H1 (cell line): ENCODE results near the gene LRRFIP1. TPM values are rescaled to one million over a fixed set of nuclear protein-coding genes. Genes with fewer than 3 reads are reported as not detected.

Experiments
- CTCF ChIA-PET: fragments of 300-600 bp; sonication (Branson Sonifier 250); formaldehyde crosslinking; loops from one replicate; lab custom pipeline; 2021; ENCODE audit not compliant: partially characterized antibody; lab: Charles Lee
- POLR2A ChIA-PET: fragments of 300-600 bp; sonication (Branson Sonifier 250); formaldehyde crosslinking; loops from one replicate; lab custom pipeline; 2021; ENCODE audit warnings: inconsistent platforms; ENCODE audit not compliant: partially characterized antibody; lab: Charles Lee
- DNase-seq, 2 experiments: peaks; one replicate each; pipeline versions ENCODE4 v3.0.0 to v3.0.0-alpha.2; 2010 to 2022; ENCODE audit warnings: low spot score in 2 of 2, low read depth in 1 of 2, mixed read lengths in 1 of 2
- FAIRE-seq: peaks from 2 replicates; lab custom pipeline; 2011; peaks lifted over from hg19 to GRCh38; lab: Jason Lieb, UNC
- H2AFZ ChIP-seq: 2 replicates; pipeline ENCODE4 v1.8.1; 2012; ENCODE audit warnings: low read length, inconsistent platforms
- H2AK5ac ChIP-seq: 2 replicates; pipeline ENCODE4 v1.6.1; 2013; ENCODE audit warnings: low read depth, low read length
- H2BK120ac ChIP-seq: replicated peaks from 2 replicates; pipeline ENCODE3; 2013; ENCODE audit warnings: low read depth, low read length, inconsistent platforms
- H2BK12ac ChIP-seq: 2 replicates; pipeline ENCODE4 v1.6.1; 2013; ENCODE audit warnings: low read depth, low read length
- H2BK15ac ChIP-seq: 2 replicates; pipeline ENCODE4 v1.6.1; 2013; ENCODE audit warnings: low read length
- H2BK20ac ChIP-seq: 2 replicates; pipeline ENCODE4 v1.6.1; 2013; ENCODE audit warnings: low read length
- H2BK5ac ChIP-seq: 2 replicates; pipeline ENCODE4 v1.6.1; 2013; ENCODE audit warnings: low read depth, low read length
- H3K14ac ChIP-seq: 2 replicates; pipeline ENCODE4 v1.6.1; 2013; ENCODE audit warnings: inconsistent platforms; ENCODE audit not compliant: insufficient read length
- H3K18ac ChIP-seq: 2 replicates; pipeline ENCODE4 v1.6.1; 2013; ENCODE audit warnings: low read length; ENCODE audit errors: extremely low read depth
- H3K23ac ChIP-seq: 2 replicates; pipeline ENCODE4 v1.6.1; 2013; ENCODE audit warnings: inconsistent platforms; ENCODE audit not compliant: insufficient read length
- H3K23me2 ChIP-seq: 2 replicates; pipeline ENCODE4 v1.6.1; 2013; ENCODE audit warnings: low read depth, low read length
- H3K27ac ChIP-seq: 2 replicates; pipeline ENCODE4 v1.6.1; 2011; ENCODE audit warnings: low read depth, low read length, inconsistent platforms
- H3K27me3 ChIP-seq, 4 experiments: replicated peaks in 1 of 4; 1 replicate in 1 of 4; 2 replicates in 3 of 4; pipeline versions ENCODE4 v1.6.1 to v1.8.1; 2011 to 2013; ENCODE audit warnings: low read length in 3 of 4, mild to moderate bottlenecking in 3 of 4, inconsistent platforms in 2 of 4, mixed read lengths in 2 of 4, moderate library complexity in 1 of 4; ENCODE audit not compliant: control insufficient read depth in 3 of 4, insufficient read depth in 3 of 4; ENCODE audit errors: extremely low read depth in 1 of 4
- H3K36me3 ChIP-seq, 4 experiments: 2 replicates each; pipeline versions ENCODE4 v1.6.1 to v1.8.1; 2011 to 2013; ENCODE audit warnings: mild to moderate bottlenecking in 4 of 4, low read length in 3 of 4, moderate library complexity in 2 of 4, control low read depth in 1 of 4, inconsistent platforms in 1 of 4; ENCODE audit not compliant: insufficient read depth in 4 of 4, control insufficient read depth in 2 of 4
- H3K4ac ChIP-seq: replicated peaks from 2 replicates; pipeline ENCODE3; 2013; ENCODE audit warnings: low read length, low read depth, mixed read lengths, inconsistent platforms; ENCODE audit not compliant: insufficient read length
- H3K4me1 ChIP-seq, 4 experiments: replicated peaks in 1 of 4; 1 replicate in 1 of 4; 2 replicates in 3 of 4; pipeline versions ENCODE4 v1.6.1 to v1.8.1; 2011 to 2013; ENCODE audit warnings: low read length in 3 of 4, inconsistent platforms in 2 of 4, mixed read lengths in 1 of 4; ENCODE audit not compliant: insufficient read depth in 4 of 4, control insufficient read depth in 3 of 4
- H3K4me2 ChIP-seq, 2 experiments: 2 replicates each; pipeline versions ENCODE4 v1.6.1 to v1.8.1; 2011 to 2013; ENCODE audit warnings: low read depth in 2 of 2, low read length in 2 of 2, control low read depth in 1 of 2, inconsistent platforms in 1 of 2, mild to moderate bottlenecking in 1 of 2; ENCODE audit not compliant: insufficient read depth in 1 of 2
- H3K4me3 ChIP-seq, 4 experiments: fragments of 200-600, 300-600 bp in 1 of 4; sonication (generic), shearing (Covaris generic), sonication (Bioruptor Twin) in 1 of 4; 2 replicates each; pipeline versions ENCODE4 v1.5.1 to v1.8.1; 2011 to 2016; ENCODE audit warnings: low read length in 4 of 4, low read depth in 3 of 4, control low read depth in 2 of 4, inconsistent platforms in 2 of 4, mild to moderate bottlenecking in 2 of 4, mixed read lengths in 1 of 4, moderate library complexity in 1 of 4; ENCODE audit not compliant: insufficient read depth in 2 of 4; ENCODE audit errors: extremely low read depth in 1 of 4
- H3K56ac ChIP-seq: replicated peaks from 2 replicates; pipeline ENCODE3; 2013; ENCODE audit warnings: low read depth, mild to moderate bottlenecking, mixed read lengths, low read length, inconsistent platforms; ENCODE audit not compliant: insufficient read length
- H3K79me1 ChIP-seq: 2 replicates; pipeline ENCODE4 v1.6.1; 2013; ENCODE audit warnings: low read depth, low read length, control low read depth
- H3K79me2 ChIP-seq, 2 experiments: 2 replicates each; pipeline versions ENCODE4 v1.6.1 to v1.8.1; 2012 to 2013; ENCODE audit warnings: low read length in 2 of 2, mild to moderate bottlenecking in 2 of 2, inconsistent platforms in 1 of 2; ENCODE audit not compliant: insufficient read depth in 2 of 2, control insufficient read depth in 1 of 2
- H3K9ac ChIP-seq, 4 experiments: replicated peaks in 1 of 4; 1 replicate in 1 of 4; 2 replicates in 3 of 4; pipeline versions ENCODE4 v1.6.1 to v1.8.1; 2011 to 2013; ENCODE audit warnings: low read depth in 3 of 4, low read length in 3 of 4, control low read depth in 2 of 4, mild to moderate bottlenecking in 2 of 4, moderate library complexity in 2 of 4, inconsistent platforms in 1 of 4; ENCODE audit errors: extremely low read depth in 1 of 4
- H3K9me3 ChIP-seq, 2 experiments: 2 replicates each; pipeline versions ENCODE4 v1.6.1 to v1.8.1; 2012 to 2013; ENCODE audit warnings: mild to moderate bottlenecking in 2 of 2, moderate library complexity in 2 of 2, control low read depth in 1 of 2, inconsistent platforms in 1 of 2, low read depth in 1 of 2, low read length in 1 of 2, mixed read lengths in 1 of 2; ENCODE audit not compliant: insufficient read depth in 2 of 2
- H4K20me1 ChIP-seq, 2 experiments: replicated peaks in 1 of 2; 2 replicates each; pipeline versions ENCODE3 to v1.8.1; 2011 to 2013; ENCODE audit warnings: inconsistent platforms in 2 of 2, low read length in 2 of 2, mild to moderate bottlenecking in 1 of 2; ENCODE audit not compliant: insufficient read depth in 2 of 2, control insufficient read depth in 1 of 2
- H4K5ac ChIP-seq: 2 replicates; pipeline ENCODE4 v1.6.1; 2013; ENCODE audit warnings: low read length, low read depth, mixed read lengths, inconsistent platforms; ENCODE audit not compliant: insufficient read length
- H4K8ac ChIP-seq: 2 replicates; pipeline ENCODE4 v1.8.0; 2013; ENCODE audit warnings: mild to moderate bottlenecking, moderate library complexity, low read length, inconsistent platforms; ENCODE audit not compliant: insufficient read depth; ENCODE audit errors: extremely low read depth
- H4K91ac ChIP-seq: replicated peaks from 2 replicates; pipeline ENCODE3; 2013; ENCODE audit warnings: low read length, mixed read lengths, inconsistent platforms; ENCODE audit not compliant: insufficient read length
- HDAC2 ChIP-seq, 2 experiments: fragments of 300-600 bp in 1 of 2; sonication (generic) in 1 of 2; IDR thresholded peaks; 2 replicates each; pipeline ENCODE4 v1.6.1; 2011 to 2012; ENCODE audit warnings: low read depth in 2 of 2, low read length in 2 of 2, mild to moderate bottlenecking in 2 of 2, moderate library complexity in 2 of 2, borderline replicate concordance in 1 of 2, inconsistent platforms in 1 of 2
- KDM4A ChIP-seq: IDR thresholded peaks from one replicate; pipeline ENCODE4 v1.7.1; 2012; ENCODE audit warnings: low read depth, mild to moderate bottlenecking, moderate library complexity, low read length, inconsistent platforms; ENCODE audit not compliant: severe bottlenecking
- POLR2A ChIP-seq, 2 experiments: IDR thresholded peaks; 1 replicate in 1 of 2; 2 replicates in 1 of 2; pipeline ENCODE4 v1.6.1; 2011; ENCODE audit warnings: low read depth in 2 of 2, low read length in 2 of 2, mild to moderate bottlenecking in 2 of 2; ENCODE audit errors: control extremely low read depth in 1 of 2
- POU5F1 ChIP-seq: IDR thresholded peaks from 2 replicates; pipeline ENCODE4 v1.6.1; 2011; ENCODE audit warnings: low read depth, mild to moderate bottlenecking, low read length, moderate library complexity
- SIRT6 ChIP-seq: IDR thresholded peaks from one replicate; pipeline ENCODE4 v1.7.1; 2012; ENCODE audit warnings: low read length, inconsistent platforms
- SIX5 ChIP-seq: IDR thresholded peaks from 2 replicates; pipeline ENCODE4 v1.6.1; 2011; ENCODE audit warnings: mild to moderate bottlenecking, low read depth, low read length
- TCF12 ChIP-seq: IDR thresholded peaks from 2 replicates; pipeline ENCODE4 v1.6.1; 2011; ENCODE audit warnings: low read depth, mild to moderate bottlenecking, low read length
- USF2 ChIP-seq: IDR thresholded peaks from 2 replicates; pipeline ENCODE4 v1.6.1; 2011; ENCODE audit warnings: low read length, improper control_type of control experiment
- WGBS, 2 experiments: shearing (Covaris generic) in 1 of 2; methylation state at CpG; one replicate each; pipeline versions ENCODE4 v1.1.6 to v1.1.7; 2013 to 2015; ENCODE audit warnings: low lambda C conversion rate in 2 of 2, mixed read lengths in 2 of 2, inconsistent platforms in 1 of 2, low coverage in 1 of 2, missing lambda C conversion rate in 1 of 2; ENCODE audit not compliant: insufficient replicate concordance in 2 of 2, insufficient coverage in 1 of 2, insufficient read length in 1 of 2; ENCODE audit errors: extremely low coverage in 1 of 2, missing lambda C conversion rate in 1 of 2; 5-methylcytosine and 5-hydroxymethylcytosine counted together
- polyA plus RNA-seq, 7 experiments: library from polyadenylated mRNA; depleted of rRNA in 3 of 7; stranded (reverse) in 5 of 7; unstranded in 2 of 7; fragments of >200 nt in 5 of 7; fragments of 200-250 nt in 2 of 7; gene quantifications; 1 replicate in 5 of 7; 2 replicates in 1 of 7; 4 replicates in 1 of 7; pipeline versions ENCODE4 v1.2.1 to v1.2.3, GENCODE V29; 2011 to 2013; ENCODE audit warnings: missing spikeins in 2 of 7, mixed read lengths in 2 of 7
- total RNA-seq: library from RNA; stranded (reverse); fragmentation: NEBNext Ultra II Directional; extraction: Animal tissue kit (Norgen Biotek cat#: 25700); gene quantifications from 2 replicates; pipeline ENCODE4 v1.2.1, GENCODE V29; 2021

LRRFIP1 gene
- total and polyA plus RNA-seq, 2 of the 8 experiments (the other 6 are each of a cell fraction or from before 2014, with no cell fraction given) = 12.1 to 75.8 TPM

GRCh38 chr2:237688081-237688480, 60.7 kb downstream of the LRRFIP1 start:
- no peaks in the 10 kb centered on the region for H3K36me3 ChIP-seq
- H4K91ac ChIP-seq = no peak overlapping the region
- H3K56ac ChIP-seq = no peak overlapping the region
- H3K4me3 ChIP-seq = no peak overlapping the region
- H3K27ac ChIP-seq = no peak overlapping the region
- H3K9ac ChIP-seq = no peak overlapping the region
- no peak overlapping the region for H3K18ac ChIP-seq
- no peak overlapping the region for H4K5ac ChIP-seq
- H3K4ac ChIP-seq = no peak overlapping the region
- peaks cover 3 to 6% of the 10 kb centered on the region in 2 experiments for H4K20me1 ChIP-seq
- FAIRE-seq = no peak
- H3K14ac ChIP-seq = no peak overlapping the region
- CTCF ChIA-PET = interaction anchor here (0.5 to 3.2 kb wide), 8 partner anchors 9 to 150 kb away, joined by 3 to 28 read pairs (median 9); no protein-coding TSS in a partner anchor
- no peak overlapping the region for H2AFZ ChIP-seq
- POLR2A ChIA-PET = no interaction called here
- H2BK120ac ChIP-seq = no peak overlapping the region
- no peak overlapping the region for H4K8ac ChIP-seq
- no peak overlapping the region for H3K4me2 ChIP-seq
- WGBS, 2 experiments = 94% methylated on average over 1 of the region's 1 CpG; no CpG with 5 or more reads in 1 of the 2 experiments
- DNase-seq = no peak
- no peak for TF ChIP-seq SIRT6
- no peak for TF ChIP-seq TCF12
- no peak for TF ChIP-seq POU5F1
- no peak for TF ChIP-seq SIX5
- no peak for TF ChIP-seq HDAC2 (IDR thresholded peaks at IDR 0.05; ENCODE audit: borderline replicate concordance in 1 of 2, low read depth in 2 of 2, low read length in 2 of 2)
- no peak for TF ChIP-seq POLR2A (IDR thresholded peaks at IDR 0.05; ENCODE audit: control extremely low read depth in 1 of 2, low read depth in 2 of 2, low read length in 2 of 2)
- TF ChIP-seq USF2 = no peak
- no peak for TF ChIP-seq KDM4A
- TF ChIP-seq, all 59 proteins: peak for 0
- no peak overlapping the region for H2BK15ac ChIP-seq
- no peak overlapping the region for H2BK5ac ChIP-seq
- no peak overlapping the region for H2BK20ac ChIP-seq
- H2BK12ac ChIP-seq = no peak overlapping the region
- peaks cover 0 to 5% (median 3%) of the 10 kb centered on the region in 4 experiments; a peak in 3 of 7 replicates for H3K27me3 ChIP-seq
- peaks cover 0 to 5% of the 10 kb centered on the region in 2 experiments; a peak in 2 of 4 replicates for H3K79me2 ChIP-seq
- H3K4me1 ChIP-seq = peaks cover 0 to 6% (median 4%) of the 10 kb centered on the region in 4 experiments; a peak in 6 of 7 replicates
- H2AK5ac ChIP-seq = no peak overlapping the region
- H3K23me2 ChIP-seq = peaks cover 15% of the 10 kb centered on the region
- no peak overlapping the region for H3K23ac ChIP-seq
- peaks cover 4% of the 10 kb centered on the region for H3K79me1 ChIP-seq
- peaks cover 0 to 4% of the 10 kb centered on the region in 2 experiments; a peak in 1 of 4 replicates for H3K9me3 ChIP-seq
